ENCODE data around the gene OSBPL10.
A peak's percentile ranks its signal among the peaks of the same experiment; 100 is the strongest.

OSBPL10 gene

DNA sequence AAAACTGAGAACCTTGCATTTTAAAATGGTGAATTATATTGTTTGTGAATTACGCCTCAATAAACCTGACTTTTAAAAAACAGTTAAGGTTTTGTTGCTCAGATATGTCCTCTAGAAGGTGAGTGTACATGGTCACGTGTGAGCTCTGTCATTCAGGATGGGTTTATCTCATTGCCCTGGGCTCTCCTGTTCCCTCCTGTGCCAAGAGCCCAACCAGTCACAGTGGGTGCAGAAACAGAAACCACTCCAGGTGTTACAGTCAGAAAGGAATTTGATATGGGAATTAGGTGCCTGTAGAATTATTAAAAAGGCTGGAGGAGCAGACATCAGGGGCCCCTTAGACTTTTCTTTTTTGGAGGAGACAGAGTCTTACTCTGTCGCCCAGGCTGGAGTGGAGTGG, 252.0 kb downstream of the OSBPL10 start:
- no peak for DNase-seq

DNA sequence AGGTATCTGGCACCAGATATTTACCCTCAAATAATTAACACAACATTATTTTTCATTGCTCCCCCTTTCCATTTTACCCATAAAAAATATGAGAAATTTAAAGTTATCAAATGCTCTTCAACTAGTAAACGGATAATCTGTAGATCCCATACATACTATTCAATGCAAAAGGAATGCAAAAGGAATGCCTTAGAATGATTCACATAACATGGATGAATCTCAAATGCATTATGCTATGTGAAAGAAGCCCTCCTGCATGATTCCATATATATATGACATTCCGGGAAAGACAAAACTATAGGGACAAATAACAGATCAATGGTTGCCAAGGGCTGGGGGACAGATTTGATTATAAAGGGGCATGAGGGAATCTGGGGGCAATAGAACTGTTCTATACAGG, 252.7 kb downstream of the OSBPL10 start:
- DNase-seq: no peak

GRCh38 chr3:31725976-31726375, 255.1 kb downstream of the OSBPL10 start:
- DNase-seq: no peak

GRCh38 chr3:31725568-31725967, 255.5 kb downstream of the OSBPL10 start:
- DNase-seq: no peak

DNA sequence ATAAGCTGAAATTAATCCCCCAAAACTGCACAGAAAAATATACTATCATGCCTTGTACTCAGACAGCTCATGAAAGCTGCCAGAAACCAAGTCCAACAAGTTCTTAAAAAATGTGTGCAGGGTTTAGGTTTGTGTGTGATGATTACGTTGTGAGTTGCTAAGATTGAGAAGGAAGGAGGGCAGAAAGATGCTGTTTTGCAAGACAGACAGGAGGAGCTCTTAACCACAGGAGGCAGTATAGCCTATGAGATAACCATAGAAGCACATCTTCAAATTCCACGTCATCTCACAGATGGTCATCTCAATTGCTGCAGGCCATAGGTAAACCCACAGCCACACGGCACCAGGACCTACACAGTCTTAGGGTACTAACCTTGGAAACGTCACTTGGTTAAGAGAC, 256.4 kb downstream of the OSBPL10 start:
- no peak for DNase-seq

- DNase-seq: no peak
Measured at GRCh38 chr3:31724116-31724515, 256.9 kb downstream of the OSBPL10 start.

GRCh38 chr3:31723701-31724100, 257.4 kb downstream of the OSBPL10 start:
- DNase-seq: no peak

DNA sequence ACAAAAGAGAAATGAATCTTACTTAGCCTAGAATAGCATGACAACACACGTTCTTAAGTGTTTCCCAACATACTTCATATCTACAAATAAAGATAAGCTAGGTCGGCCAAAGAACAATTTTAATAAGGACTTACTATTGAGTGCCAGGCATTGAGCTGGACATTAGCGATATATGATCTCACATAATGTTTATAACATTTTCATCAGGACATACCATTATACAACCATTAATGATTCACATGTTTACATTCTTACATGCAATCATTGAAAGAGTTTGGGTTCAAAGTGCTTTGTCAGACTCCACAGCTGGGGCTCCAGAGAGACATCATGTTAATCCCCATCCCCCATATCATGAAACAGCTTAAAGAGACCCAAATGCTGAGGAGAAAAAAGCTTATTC, 259.4 kb downstream of the OSBPL10 start:
- DNase-seq: no peak

GRCh38 chr3:31714495-31715280, 266.4 kb downstream of the OSBPL10 start:
- no peak for DNase-seq

DNA sequence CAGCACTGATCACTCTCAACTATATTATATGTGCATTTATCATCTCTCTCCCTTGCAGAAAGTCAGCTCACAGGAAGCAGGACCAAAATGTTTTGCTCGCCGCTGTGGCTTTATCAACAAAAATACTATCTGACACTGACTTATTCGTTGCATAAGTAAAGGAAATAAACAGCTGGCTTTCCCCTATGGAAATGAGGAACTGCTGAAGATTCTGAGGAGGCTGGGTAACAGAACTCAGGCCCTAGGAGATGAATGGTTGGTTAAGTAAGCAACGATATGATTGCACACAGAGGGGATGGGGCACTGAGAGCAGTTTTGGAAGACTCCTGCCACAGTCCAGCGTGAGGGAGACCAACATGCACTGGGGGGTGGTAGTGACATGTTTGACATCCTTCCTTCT, 267.2 kb downstream of the OSBPL10 start:
- DNase-seq: no peak

DNA sequence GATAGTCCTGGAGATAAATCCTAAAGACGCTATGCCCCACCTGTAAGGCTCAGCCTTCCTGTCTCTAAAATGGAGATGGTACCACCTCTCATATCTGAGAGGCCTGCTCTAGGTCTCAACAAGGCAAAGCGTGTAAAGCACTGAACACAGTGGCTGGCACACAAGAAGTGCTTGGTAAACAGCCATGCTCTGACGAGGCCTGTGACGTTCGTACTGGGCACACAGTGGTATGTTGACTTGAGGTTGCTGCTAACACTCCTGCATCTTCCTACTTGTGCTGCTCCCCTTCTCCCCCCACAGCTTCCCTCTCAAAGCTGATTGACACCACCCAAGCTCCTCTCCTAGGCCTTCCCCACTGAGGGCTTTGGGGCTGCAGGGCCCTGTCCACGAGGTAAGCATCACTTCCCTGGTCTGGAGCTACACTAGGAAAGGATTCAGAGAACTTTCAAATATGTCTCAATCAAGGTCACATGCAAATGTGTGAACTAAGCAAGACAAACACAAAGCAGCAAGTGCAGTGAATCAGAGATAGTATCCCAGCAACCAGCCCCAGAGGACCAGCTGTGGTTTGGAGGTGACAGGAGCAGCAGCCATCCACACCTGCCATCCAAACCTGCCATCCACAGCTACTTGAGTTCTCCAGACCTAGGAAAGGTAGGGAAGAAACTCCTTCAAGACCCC, 270.8 kb downstream of the OSBPL10 start:
- no peak for DNase-seq

- no peak for DNase-seq
Measured at GRCh38 chr3:31709526-31709925, 271.5 kb downstream of the OSBPL10 start.

GRCh38 chr3:31709005-31709404, 272.1 kb downstream of the OSBPL10 start:
- no peak for DNase-seq

DNA sequence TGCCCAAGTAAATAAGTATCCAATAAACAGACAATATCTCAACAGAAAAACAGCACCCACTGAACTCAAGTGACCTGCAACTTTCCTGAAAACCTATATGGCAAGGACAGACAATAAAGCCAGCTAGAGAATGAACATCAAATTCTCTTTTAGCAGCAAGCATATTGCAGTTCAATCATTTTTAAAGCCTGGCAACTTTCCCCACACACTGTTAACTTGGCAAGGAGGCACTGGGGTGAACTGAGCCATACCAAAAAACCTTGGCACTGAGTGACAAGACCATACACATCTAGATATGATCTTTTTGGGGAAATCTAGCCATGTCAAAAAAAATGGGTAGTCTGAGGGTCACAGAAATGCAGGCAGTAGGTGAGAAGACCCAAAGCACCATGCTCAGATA, 273.8 kb downstream of the OSBPL10 start:
- no peak for DNase-seq

DNA sequence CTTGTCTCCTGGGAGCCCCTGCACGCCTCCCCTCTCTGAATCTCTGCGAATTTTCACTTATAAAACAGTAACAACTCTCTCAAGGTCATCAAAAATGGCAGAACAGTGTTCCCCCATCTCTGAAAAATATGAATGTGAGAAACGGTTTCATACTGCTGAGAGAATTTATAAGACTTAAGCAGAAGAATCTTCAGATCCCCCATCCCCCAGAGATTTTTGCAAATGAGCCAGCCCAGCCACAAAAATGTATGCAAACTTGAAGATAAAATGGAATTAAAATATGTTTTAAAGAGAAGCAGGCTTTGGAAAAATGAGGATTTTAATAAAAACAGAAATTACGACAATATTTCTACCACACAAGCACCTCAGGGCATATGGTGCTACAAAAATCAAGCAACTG, 275.3 kb downstream of the OSBPL10 start:
- DNase-seq: no peak

DNA sequence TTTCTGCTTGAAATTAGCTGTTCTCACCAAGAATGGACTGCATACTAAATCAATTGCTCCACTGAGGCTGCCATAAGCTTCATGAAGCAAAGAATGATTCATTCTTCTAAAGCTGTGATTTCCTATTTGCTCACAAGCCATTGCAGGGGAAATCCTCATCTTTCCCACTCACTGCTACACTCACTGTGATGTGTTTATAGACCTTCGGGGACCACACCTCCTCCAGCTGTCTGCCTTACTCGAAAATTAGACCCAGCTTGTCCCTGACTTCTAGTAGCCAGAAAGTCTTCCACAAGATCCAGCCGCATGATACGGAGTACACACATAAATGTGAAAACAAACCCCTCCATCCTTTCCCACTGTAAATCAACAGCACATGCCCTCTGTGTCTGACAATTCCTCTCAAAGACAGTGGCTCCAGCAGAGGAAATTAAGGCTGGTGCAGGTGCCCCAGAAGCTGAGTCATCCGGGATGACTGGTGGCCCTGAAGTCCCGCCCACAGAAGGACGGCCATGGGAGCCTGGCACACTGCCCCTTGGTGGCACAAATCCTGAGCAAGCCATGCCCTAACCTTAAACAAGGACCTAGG, 276.4 kb downstream of the OSBPL10 start:
- DNase-seq: no peak

DNA sequence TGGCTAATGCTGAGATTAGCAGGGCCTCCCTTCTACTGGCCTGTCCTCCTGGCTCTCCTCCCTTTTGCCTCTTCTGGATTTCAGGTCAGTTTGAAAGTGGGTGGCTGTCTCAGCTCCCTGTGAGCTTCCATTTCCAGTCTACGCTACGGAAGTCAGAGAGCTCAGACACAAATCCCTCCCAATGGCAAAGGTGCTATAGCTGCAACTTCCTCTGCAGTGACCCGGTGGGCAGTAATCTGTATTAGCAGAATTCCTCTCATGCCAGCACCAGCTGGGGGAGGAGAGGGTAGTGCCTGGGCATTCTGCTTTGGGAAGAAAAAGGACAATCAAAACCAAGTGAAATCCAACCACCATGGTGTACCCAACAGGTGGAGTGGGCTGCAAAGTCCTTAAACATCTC, 276.9 kb downstream of the OSBPL10 start:
- DNase-seq: no peak

DNA sequence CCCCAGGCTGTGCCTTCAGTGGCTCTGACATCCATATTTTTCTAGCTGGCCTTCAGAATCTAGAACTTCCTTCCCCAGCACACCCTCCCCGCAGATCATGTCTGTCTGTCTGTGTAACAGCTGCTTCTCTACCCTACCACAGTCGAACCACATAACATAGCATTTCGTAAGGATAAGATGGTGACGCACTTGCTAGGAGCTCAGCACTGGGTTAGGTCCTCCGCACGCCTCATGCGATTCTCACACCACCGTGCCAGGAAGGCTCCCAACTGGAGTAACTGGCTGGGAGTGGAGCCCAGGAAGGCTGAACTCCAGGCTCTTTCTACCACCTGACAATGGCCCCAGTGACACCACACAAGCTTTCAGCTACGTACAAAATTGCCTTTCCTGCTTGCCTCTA, 279.8 kb downstream of the OSBPL10 start:
- DNase-seq: no peak

- DNase-seq: no peak
Measured at GRCh38 chr3:31699309-31699953, 281.6 kb downstream of the OSBPL10 start.

GRCh38 chr3:31696815-31697548, 284.1 kb downstream of the OSBPL10 start:
- no peak for DNase-seq

- no peak for DNase-seq
Measured at GRCh38 chr3:31696009-31696297, 285.1 kb downstream of the OSBPL10 start.

DNA sequence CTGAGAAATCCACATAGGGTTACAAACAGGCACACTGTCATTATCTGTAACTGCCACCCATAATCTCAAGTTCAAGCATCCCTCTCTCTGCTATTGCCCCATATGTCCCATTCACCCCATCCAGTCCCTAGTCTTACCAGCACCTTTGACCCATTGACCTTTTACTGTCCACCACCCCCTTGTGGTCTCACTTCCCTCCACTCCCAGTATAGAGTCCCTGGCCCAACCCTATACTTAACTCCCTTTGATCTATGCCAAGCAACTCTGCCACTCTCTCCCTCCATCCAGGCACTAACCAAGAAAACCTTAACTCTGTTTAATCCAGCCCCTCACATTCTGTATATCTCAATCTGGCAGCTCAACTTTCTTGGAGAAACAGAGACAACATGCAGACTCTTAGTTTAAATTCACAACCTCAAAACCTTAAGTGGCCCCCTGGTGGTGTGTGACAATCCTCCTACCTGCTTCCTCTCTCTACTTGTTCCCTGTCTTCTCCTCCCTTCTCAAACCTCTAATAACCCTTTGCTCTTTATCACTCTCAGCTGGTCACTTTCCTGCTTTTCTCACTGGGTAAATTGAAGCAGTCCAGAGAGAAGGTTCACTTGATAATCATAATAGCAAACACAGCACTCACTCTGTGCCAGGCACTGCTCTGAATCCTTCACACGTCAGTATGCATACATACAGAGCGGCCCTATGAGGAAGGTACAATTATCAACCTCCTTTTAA, 285.6 kb downstream of the OSBPL10 start:
- peak; percentile 4 for DNase-seq
